IPS DF 4.7 (cell line): ENCODE data around the gene ETV3.
"Not testable (repeated sequence)": the region's sequence is repeated elsewhere in the genome, so short reads cannot be mapped to it uniquely, and the experiment has no call there.

Experiments used
- DNase-seq: peaks from one replicate; pipeline ENCODE4 v3.0.0-alpha.2; 2013; ENCODE audit warnings: low spot score; ENCODE audit errors: extremely low read depth

Gene ETV3

GRCh38 chr1:157112186-157112867, 25.9 kb downstream of the ETV3 start:
- DNase-seq, result no peak

GRCh38 chr1:157111396-157112165, 26.6 kb downstream of the ETV3 start:
- no peak for DNase-seq

- no peak for DNase-seq
Observed at GRCh38 chr1:157110686-157111085, 27.5 kb downstream of the ETV3 start.

GRCh38 chr1:157110003-157110402, 28.2 kb downstream of the ETV3 start:
- no peak for DNase-seq

GRCh38 chr1:157108448-157108847, 29.7 kb downstream of the ETV3 start:
- DNase-seq, result no peak

GRCh38 chr1:157107702-157108101, 30.5 kb downstream of the ETV3 start:
- DNase-seq, result no peak

- DNase-seq, result no peak
Observed at GRCh38 chr1:157106813-157107189, 31.4 kb downstream of the ETV3 start.

GRCh38 chr1:157105988-157106812, 32.0 kb downstream of the ETV3 start:
- no peak for DNase-seq

GRCh38 chr1:157105298-157105987, 32.8 kb downstream of the ETV3 start:
- no peak for DNase-seq

GRCh38 chr1:157104598-157105293, 33.4 kb downstream of the ETV3 start:
- no peak for DNase-seq

GRCh38 chr1:157103268-157103667, 34.9 kb downstream of the ETV3 start:
- no peak for DNase-seq

GRCh38 chr1:157101149-157101548, 37.0 kb downstream of the ETV3 start:
- DNase-seq, result no peak

- DNase-seq, result no peak
Observed at GRCh38 chr1:157099633-157100009, 38.6 kb downstream of the ETV3 start, which contains the start of gene ETV3L. ETV3L (minus strand) TSS chr1:157099808; CDS start chr1:157099523, 285 bp downstream.

- not testable (repeated sequence) for DNase-seq
Observed at GRCh38 chr1:157098987-157099632, 39.1 kb downstream of the ETV3 start.

GRCh38 chr1:157098519-157098918, 39.7 kb downstream of the ETV3 start:
- DNase-seq, result no peak

- no peak for DNase-seq
Observed at GRCh38 chr1:157097692-157098091, 40.5 kb downstream of the ETV3 start.

- DNase-seq, result no peak
Observed at GRCh38 chr1:157096881-157097280, 41.3 kb downstream of the ETV3 start.

GRCh38 chr1:157095551-157095950, 42.6 kb downstream of the ETV3 start:
- DNase-seq, result no peak

- no peak for DNase-seq
Observed at GRCh38 chr1:157095091-157095490, 43.1 kb downstream of the ETV3 start.

- DNase-seq, result no peak
Observed at GRCh38 chr1:157092831-157093230, 45.4 kb downstream of the ETV3 start.
